GM23338 (cell line): ENCODE measurements around the gene IBTK. TPM values are rescaled to one million over a fixed set of nuclear protein-coding genes. Genes with fewer than 3 reads are reported as not detected.

Experiments
- ATAC-seq: fragments of 200-7000 bp; cut with Tn5 transposase; 3 replicates; pipeline ENCODE4 v1.9.1; 2020
- DNase-seq: peaks from one replicate; pipeline ENCODE4 v3.0.0-alpha.2; 2015; ENCODE audit warnings: low spot score
- H2AFZ ChIP-seq: fragments of 200-600 bp; sonication (generic); 2 replicates; pipeline ENCODE4 v1.8.0; 2016; ENCODE audit warnings: antibody characterized with exemption, mild to moderate bottlenecking, moderate library complexity
- H3F3A ChIP-seq: fragments of 200-600 bp; sonication (generic); replicated peaks from 2 replicates; pipeline ENCODE4 v1.8.0; 2017; ENCODE audit warnings: antibody characterized with exemption, mixed run types, low read depth
- H3K27ac ChIP-seq: fragments of 200-600 bp; sonication (generic); 2 replicates; pipeline ENCODE4 v1.6.1; 2016; ENCODE audit warnings: low read depth
- H3K27me3 ChIP-seq: fragments of 200-600 bp; sonication (generic); 2 replicates; pipeline ENCODE4 v1.8.0; 2016; ENCODE audit warnings: mild to moderate bottlenecking, mixed run types, moderate library complexity; ENCODE audit not compliant: insufficient read depth
- H3K36me3 ChIP-seq: fragments of 200-600 bp; sonication (generic); 2 replicates; pipeline ENCODE4 v1.8.0; 2016; ENCODE audit warnings: mild to moderate bottlenecking; ENCODE audit not compliant: insufficient read depth
- H3K4me1 ChIP-seq: fragments of 200-600 bp; sonication (generic); 2 replicates; pipeline ENCODE4 v1.8.0; 2016; ENCODE audit warnings: mild to moderate bottlenecking, moderate library complexity; ENCODE audit not compliant: insufficient read depth
- H3K4me2 ChIP-seq: fragments of 200-600 bp; sonication (generic); 2 replicates; pipeline ENCODE4 v1.7.1; 2017; ENCODE audit warnings: mixed run types
- H3K4me3 ChIP-seq: fragments of 200-600 bp; sonication (generic); 2 replicates; pipeline ENCODE4 v1.6.1; 2016; ENCODE audit warnings: mixed run types
- H3K79me2 ChIP-seq: fragments of 200-600 bp; sonication (generic); replicated peaks from 2 replicates; pipeline ENCODE4 v1.8.0; 2017; ENCODE audit warnings: mild to moderate bottlenecking; ENCODE audit not compliant: insufficient read depth
- H3K9me2 ChIP-seq: fragments of 200-600 bp; sonication (generic); 2 replicates; pipeline ENCODE4 v1.8.0; 2017; ENCODE audit not compliant: insufficient read depth
- H4K20me1 ChIP-seq: fragments of 200-600 bp; sonication (generic); replicated peaks from 2 replicates; pipeline ENCODE4 v1.8.0; 2017; ENCODE audit warnings: mild to moderate bottlenecking; ENCODE audit not compliant: insufficient read depth
- H3K27ac Mint-ChIP-seq: 2 replicates; pipeline ENCODE4 v1.8.0; 2020; ENCODE audit warnings: inconsistent platforms, mild to moderate bottlenecking, moderate library complexity, mixed read lengths
- H3K27me3 Mint-ChIP-seq: 3 replicates; pipeline ENCODE4 v1.8.0; 2022; ENCODE audit warnings: low read depth, mild to moderate bottlenecking, moderate library complexity, mixed read lengths, inconsistent platforms; ENCODE audit not compliant: insufficient read depth, poor library complexity
- H3K36me3 Mint-ChIP-seq: 3 replicates; pipeline ENCODE4 v1.8.0; 2021; ENCODE audit warnings: low read depth, mild to moderate bottlenecking, inconsistent platforms, moderate library complexity, mixed read lengths
- H3K4me1 Mint-ChIP-seq: 3 replicates; pipeline ENCODE4 v1.8.0; 2020; ENCODE audit warnings: mild to moderate bottlenecking, inconsistent platforms, mixed read lengths
- H3K4me3 Mint-ChIP-seq: 3 replicates; pipeline ENCODE4 v1.8.0; 2021; ENCODE audit warnings: moderate library complexity, mild to moderate bottlenecking, inconsistent platforms, mixed read lengths
- H3K9me3 Mint-ChIP-seq: 3 replicates; pipeline ENCODE4 v1.8.0; 2020; ENCODE audit warnings: moderate library complexity, mild to moderate bottlenecking, inconsistent platforms, mixed read lengths
- CREB1 ChIP-seq: fragments of 250-450 bp; sonication (Bioruptor Pico); IDR thresholded peaks from 2 replicates; pipeline ENCODE4 v1.5.0; 2020; ENCODE audit warnings: low read depth, mild to moderate bottlenecking, moderate library complexity
- CTCF ChIP-seq, 2 experiments: fragments of 200-600 bp in 1 of 2; sonication (generic) in 1 of 2; conservative IDR thresholded peaks; 2 replicates each; pipeline versions ENCODE4 v1.5.1 to v1.6.1; 2016 to 2017; ENCODE audit warnings: antibody characterized with exemption in 2 of 2, low read depth in 2 of 2, mild to moderate bottlenecking in 2 of 2, moderate library complexity in 1 of 2
- POLR2AphosphoS5 ChIP-seq: IDR thresholded peaks from 2 replicates; pipeline ENCODE4 v1.6.1; 2016; ENCODE audit warnings: antibody characterized with exemption, low read depth
- STAT1 ChIP-seq: IDR thresholded peaks from one replicate; pipeline ENCODE4 v1.6.1; 2016; ENCODE audit warnings: antibody characterized with exemption; ENCODE audit not compliant: unreplicated experiment
- ZNF114 ChIP-seq: fragments of 250-450 bp; sonication (Bioruptor Pico); IDR thresholded peaks from 2 replicates; pipeline ENCODE4 v1.5.0; 2020; ENCODE audit warnings: mild to moderate bottlenecking, moderate library complexity
- ZNF331 ChIP-seq: fragments of 250-450 bp; sonication (Bioruptor Pico); IDR thresholded peaks from 2 replicates; pipeline ENCODE4 v1.5.0; 2020; ENCODE audit warnings: low read depth, mild to moderate bottlenecking, moderate library complexity
- ZNF462 ChIP-seq: fragments of 250-450 bp; sonication (Bioruptor Pico); IDR thresholded peaks from 2 replicates; pipeline ENCODE4 v1.5.0; 2020; ENCODE audit warnings: mild to moderate bottlenecking, moderate library complexity
- polyA plus RNA-seq: library from polyadenylated mRNA; unstranded; fragments of >200 nt; fragmentation: Nextera tagmentation; extraction: Ambion mirVana; gene quantifications from 2 replicates; pipeline ENCODE4 v1.2.1, GENCODE V29; 2016
- total RNA-seq: library from RNA; depleted of rRNA; stranded (reverse); fragments of >200 nt; shearing (Covaris generic); gene quantifications from 2 replicates; pipeline ENCODE4 v1.2.3, GENCODE V29; 2014

Gene IBTK
- total and polyA plus RNA-seq, 2 experiments from 2014 or later: 16.0 to 28.7 TPM

GRCh38 chr6:82270881-82271635 lies 23.5 kb upstream of the IBTK start:
- Histone ChIP-seq H3K4me2 (no peak overlapping the region), H3K27me3 (no peaks in the 10 kb centered on the region), H3F3A (no peaks in the 10 kb centered on the region), H2AFZ (no peak overlapping the region), H3K4me1 (peaks cover 18% of the 10 kb centered on the region), H3K4me3 (no peak overlapping the region), H4K20me1 (no peaks in the 10 kb centered on the region), H3K9me2 (no peaks in the 10 kb centered on the region), H3K79me2 (no peaks in the 10 kb centered on the region), H3K36me3 (no peaks in the 10 kb centered on the region), H3K27ac (no peak overlapping the region)
- Mint-ChIP-seq H3K36me3 (no peaks in the 10 kb centered on the region), H3K27me3 (peaks cover 8% of the 10 kb centered on the region), H3K27ac (no peak overlapping the region), H3K4me3 (no peak overlapping the region), H3K9me3 (no peaks in the 10 kb centered on the region), H3K4me1 (peaks cover 26% of the 10 kb centered on the region)
- TF ChIP-seq STAT1: no peak
- TF ChIP-seq ZNF331 (CRISPR knock-in tag): no peak
- TF ChIP-seq POLR2AphosphoS5: no peak
- no peak for TF ChIP-seq CREB1
- TF ChIP-seq CTCF (conservative IDR thresholded peaks at IDR 0.05; ENCODE audit: low read depth in 2 of 2): peak; percentile 63 to 86
- TF ChIP-seq ZNF462 (CRISPR knock-in tag): no peak
- no peak for TF ChIP-seq ZNF114
- DNase-seq (peak; percentile 74), ATAC-seq (peak; percentile 71)
